AG20443 (cell line): Measurements from ENCODE around the gene RCAN3.

ENCODE experiments used
- DNase-seq: peaks from one replicate; pipeline ENCODE4 v3.0.0; 2012; ENCODE audit warnings: low spot score, mixed read lengths

The RCAN3 gene

DNA sequence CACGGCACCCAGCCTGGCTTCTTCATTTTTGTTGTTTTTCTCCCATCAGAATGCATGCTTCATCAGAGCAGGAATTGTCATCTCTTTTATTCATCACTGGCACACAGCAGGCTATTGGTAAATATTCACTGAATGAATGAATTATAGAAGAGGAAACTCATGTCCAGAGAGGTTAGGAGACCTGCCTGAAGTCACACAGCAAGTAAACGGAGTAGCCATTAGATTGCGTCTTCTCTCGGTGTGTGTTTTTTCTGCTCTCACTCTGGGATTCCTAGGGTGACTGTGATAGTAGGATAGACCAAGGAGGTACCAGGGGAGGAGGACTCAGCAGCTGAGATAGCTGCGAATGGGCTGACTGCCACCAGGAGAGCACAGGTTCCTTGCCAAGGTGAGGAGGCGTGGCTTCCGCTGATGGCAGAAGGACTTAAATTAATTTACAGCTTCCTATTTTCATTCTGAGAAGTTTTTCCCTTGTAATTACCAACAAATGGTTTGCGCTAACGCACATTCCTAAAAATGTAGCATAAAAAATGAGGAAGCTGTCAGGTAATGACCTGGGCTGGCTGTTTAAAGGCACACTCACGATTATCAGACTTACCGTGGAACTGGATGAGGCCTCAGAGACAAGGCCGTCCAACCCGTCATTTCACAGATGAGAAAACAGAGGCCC is 48.8 kb downstream of the RCAN3 start:
- no peak for DNase-seq

DNA sequence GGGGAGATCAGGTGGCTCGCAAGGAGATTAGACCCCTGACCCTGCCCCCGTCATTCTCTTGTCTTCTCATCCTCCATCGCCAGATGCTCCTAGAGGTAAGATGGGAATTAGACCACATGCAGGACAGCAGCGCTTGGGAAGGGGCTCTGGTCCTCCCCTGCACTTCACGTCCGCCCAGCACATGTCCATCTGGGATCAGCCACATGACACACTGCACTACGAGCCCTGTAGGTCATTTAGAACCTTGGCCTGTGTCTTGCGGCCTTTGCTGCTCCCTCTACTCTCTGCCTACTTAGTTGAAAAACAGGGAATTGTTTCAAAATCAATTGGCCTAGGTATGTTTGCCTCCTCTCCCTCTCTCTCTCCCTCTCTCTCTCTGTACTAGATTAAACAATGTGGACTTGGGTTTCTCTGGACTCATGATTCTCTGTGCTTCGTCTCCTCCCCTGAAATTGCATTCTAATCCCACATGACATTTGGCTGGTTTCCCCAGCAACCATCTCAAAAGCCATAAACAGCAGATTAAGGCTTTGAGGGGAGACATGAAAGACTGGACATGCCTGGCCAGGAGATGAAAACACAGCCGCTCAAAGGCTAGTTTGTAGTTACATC is 49.4 kb downstream of the RCAN3 start:
- no peak for DNase-seq

DNA sequence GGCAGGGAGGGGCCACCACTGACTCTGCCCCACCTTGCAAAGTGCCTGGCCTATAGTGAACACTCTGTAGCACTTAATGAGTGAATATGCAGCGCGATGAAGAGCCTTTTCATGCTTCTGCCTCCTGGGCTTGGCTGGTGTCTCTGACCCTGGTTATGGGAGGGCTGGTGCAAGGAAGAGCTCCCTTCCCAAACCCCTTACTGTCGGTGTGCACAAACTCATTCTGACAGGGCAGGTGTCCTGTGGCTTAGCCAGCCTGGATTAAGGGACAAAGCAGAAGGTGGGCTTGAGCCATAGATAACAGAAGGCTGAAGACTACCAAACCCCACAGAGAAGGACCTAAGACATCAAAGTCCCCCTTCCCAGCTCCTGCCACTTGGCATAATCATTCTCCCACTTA is 51.3 kb downstream of the RCAN3 start:
- DNase-seq: no peak

DNA sequence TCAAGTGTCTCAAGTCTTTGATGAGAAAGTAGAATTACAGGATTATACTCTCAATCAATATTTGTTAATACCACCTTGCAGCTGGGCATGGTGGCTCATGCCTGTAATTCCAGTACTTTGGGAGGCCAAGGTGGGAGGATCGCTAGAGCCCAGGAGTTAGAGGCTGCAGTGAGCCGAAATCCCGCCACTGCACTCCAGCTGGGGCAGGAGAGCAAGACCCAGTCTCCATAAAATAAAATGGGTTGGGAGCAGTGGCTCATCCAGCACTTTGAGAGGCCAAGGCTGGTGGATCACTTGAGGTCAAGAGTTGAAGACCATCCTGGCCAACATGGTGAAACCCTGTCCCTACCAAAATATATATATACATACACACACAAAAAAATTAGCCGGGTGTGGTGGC is 52.1 kb downstream of the RCAN3 start:
- no peak for DNase-seq

DNA sequence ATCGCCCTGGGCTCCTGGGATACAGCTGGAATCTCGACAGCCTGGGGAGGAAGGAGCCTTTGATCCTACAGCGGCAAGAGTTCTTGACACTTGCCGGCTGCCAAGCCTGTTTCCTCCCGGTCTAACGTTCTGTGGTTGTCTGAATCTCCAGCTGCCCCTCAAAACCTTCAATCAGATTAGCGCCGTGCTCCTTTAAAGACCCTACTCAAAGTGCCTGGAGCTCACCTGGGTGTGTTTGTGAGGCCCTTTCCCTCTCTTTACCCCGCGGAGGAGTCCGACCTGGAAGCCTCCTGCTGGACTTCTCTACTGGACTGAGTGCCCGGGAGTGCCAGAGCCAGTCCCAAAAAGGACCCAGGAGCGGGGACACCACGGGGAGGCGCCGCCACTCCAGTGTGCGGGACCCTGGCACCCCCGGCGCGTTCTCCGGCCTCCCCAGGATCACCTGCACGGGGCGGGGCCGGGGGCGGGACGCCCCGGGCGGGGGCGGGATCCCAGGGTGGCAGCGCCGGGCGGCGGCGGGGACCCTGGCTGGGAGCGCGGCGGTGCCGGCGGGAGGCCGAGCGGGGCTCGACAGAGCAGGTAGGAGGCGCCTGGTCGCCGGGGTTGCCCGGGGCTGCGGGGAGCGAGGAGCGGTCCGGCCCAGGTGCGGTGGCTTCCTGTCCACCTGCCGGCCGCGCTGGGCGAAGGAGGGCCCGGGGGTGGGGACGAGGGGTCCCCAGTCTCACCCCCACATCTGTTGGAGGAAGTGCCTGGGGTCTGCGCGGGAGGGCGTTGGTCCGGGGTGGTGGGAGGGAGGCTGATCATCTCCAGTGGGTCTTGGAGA is 53.2 kb downstream of the RCAN3 start, which contains the start of gene NCMAP:
Gene NCMAP, plus strand, starts transcription at position 497 of the 823 bp plus-strand sequence. CDS start 39,344 bp downstream, outside the sequence.
- DNase-seq: no peak

DNA sequence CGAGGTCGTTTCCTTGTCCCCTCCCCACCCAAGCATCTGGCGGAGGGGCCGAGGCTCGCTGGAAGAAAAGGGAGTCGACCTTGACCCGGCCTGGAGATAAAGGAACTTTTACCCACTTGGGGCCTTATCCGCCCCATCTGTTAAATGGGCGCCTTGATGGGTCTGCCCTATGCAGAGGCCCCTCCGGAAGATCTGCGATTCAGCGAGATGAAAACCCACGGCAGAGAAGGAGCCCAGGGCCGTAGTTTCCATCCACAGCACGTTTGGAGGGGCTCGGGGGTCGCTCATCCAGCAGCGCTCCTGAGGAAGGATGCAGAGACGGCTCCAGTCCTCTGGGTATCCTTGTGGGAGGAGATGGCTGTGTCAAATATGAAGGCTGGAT is 53.8 kb downstream of the RCAN3 start:
- no peak for DNase-seq

DNA sequence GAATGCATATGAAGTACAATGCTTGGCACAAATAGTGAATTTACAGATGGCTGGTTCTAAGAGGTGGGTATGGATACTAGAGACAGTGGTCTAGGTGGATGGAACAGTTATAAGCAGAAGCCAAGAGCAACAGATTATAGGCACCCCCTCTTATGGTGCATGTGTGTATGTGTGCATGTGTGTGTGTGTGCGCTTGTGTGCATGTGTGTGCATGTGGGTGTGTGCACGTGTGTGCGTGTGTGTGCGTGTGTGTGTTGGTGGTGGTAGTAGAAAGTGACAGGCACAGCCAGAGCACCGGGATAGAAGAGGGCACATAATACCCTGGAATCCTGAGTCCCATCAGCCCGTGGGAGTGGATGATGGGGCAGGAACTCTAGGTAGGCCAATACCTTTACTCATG is 54.6 kb downstream of the RCAN3 start:
- DNase-seq: no peak

DNA sequence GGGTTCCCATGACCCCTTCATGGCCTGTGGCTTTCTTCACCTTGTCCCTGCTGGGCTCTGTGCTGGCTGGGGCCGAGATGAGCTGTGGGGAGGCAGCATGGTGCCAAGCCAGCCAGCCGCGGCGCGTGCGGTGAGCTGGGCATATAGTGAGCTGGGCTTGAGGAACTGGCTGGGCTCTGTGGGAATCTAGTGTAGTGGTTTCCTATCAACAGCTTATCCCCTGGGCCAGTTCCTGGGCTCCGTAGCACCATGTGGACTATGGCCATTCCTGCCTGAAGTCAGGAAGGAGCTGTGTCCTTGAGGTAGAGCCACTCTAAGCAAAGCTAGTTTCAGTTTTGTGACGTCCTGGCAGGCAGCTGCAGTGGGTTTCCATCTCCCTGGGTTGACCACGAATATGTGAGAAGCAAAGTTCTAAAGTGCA is 55.1 kb downstream of the RCAN3 start:
- no peak for DNase-seq

DNA sequence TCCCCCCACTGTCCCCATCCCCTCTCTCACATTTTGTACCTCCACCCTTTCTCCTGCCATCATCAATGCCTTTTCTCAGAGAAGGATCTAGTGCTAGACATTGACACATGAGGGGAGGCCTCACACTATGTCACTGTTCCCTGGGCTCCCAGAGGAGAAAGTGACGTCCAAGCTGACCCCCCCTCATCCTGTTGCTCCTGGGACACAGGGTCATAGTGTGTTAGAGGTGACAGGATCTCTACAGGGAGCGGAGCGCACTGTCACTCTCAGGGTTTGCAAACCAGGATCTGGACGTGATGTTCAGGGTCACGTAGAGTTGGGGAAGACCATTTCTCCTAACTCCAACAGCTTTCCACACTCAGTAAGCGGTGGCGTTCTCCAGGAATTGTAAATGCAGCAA is 55.8 kb downstream of the RCAN3 start:
- DNase-seq: no peak

DNA sequence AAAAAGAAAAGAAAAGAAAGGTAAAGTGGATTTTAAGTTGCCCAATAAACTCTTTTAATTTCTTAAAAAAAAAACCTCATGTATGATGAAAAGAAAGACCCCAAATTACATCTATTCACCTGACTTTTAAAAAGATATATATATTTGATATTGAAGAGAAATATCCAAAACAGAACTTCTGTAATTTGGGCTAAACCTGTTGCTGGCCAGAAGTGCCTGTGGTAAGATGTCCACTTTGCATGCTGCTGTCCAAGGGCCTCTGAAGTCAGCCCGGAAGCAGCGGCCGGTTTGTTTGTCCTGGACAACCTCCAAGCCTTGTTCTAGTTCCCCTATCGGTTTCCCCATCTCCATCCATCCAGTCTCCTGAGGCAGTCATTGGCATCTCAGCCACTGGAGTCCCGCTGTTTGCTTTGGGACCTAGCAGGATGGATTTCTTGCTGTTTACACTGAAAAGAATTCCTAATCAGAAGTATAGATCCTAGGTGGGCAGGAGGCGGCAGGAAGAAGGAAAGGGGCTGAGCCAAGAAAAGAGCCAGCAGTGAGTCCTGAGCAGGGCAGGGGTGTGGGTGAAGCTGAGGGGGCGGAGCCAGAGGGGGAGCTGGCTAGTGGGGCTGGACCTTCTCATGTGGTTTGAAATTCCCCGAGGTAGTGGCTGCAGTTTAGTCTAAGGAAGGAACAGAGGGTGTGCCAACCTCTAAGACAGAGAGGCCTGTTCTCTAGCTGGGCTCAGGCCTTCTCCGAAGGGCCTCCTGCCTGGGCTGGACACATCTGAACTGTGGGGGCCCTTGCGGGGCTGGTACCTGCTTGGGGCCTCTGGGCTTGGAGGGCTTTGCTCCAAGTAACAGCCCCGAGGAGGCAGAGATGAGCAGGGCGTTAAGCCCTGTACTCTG is 56.5 kb downstream of the RCAN3 start:
- peak; percentile 66 for DNase-seq

DNA sequence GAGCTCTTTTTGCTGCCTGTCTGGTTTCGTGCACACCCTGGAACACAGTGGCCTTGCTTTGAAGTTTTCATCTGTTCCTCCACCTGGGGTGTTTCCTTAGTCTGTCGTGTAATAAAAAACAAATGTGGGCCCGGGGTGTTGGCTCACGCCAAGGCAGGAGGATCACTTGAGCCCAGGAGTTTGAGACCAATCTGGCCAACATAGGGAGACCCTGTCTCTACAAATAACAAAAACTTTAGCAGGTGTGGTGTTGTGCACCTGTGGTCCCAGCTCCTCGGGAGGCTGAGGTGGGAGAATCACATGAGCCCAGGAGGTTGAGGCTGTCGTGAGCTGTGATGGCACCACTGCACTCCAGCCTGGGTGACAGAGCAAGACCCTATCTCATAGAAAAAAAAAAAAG is 57.7 kb downstream of the RCAN3 start:
- DNase-seq: no peak

DNA sequence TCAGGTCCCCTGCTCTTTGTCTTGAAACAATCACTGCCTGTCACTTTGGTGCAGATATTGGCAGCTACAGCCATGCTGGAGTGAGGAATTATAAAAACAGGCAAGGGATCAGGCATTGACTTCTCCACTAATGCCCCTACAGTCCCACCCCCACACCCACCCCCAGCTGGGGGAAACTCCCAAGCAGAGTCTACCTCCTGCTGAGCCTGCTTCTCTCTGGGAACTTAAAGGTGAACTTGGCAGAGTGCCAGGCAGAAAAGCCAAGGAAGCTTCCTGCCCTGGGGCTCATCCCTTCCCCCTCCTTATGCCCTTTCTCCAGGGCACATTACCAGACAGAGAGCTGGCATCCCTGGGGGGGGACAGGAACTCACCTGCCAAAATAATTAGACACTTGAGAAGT is 60.0 kb downstream of the RCAN3 start:
- DNase-seq: no peak

DNA sequence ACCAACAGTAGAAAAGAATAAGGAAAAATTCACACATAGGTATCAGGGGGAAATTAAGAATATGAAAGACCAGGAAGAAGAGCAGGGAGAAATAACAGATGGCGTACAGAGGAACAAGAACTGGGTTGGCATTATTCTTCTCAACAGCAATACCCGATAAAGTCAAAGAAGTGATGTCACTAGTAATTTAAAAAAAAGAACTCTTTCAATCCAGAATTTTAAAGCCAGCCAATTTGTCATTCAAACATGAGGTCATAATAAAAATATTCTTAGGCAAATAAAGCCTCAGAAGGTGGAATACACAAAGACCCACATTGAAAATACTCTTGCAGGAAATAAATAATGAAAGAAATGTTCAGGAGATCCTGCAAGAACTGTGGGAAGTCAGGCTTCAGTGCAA is 62.1 kb downstream of the RCAN3 start:
- DNase-seq: no peak

DNA sequence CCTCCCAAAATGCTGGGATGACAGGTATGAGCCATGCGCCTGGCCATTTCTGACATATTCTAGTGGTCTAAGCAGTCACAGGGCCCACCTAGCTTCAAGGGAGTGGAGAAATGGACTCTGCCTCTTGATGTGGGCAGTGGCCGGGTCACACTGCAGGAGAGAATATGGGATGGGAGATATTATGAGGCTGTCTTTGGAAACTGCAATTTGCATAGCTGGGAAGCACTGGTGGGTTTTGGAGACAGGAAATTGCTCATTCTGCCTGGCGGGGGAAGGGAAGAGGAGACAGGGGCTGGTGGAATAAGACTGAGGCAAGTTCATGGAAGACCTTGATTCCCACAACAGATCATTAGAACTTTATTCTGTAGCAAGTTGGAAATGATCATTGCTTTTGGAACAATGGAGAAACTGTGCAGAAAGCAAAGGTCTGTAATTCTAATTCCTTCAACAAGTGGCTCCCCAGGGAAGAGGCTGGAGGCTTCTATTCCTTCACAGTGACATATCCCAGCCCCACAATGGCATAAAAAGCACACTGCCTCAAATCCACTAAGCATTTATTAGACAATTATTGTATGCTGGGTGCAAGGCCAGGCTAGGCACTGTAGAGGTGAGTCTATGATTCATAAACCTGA is 63.7 kb downstream of the RCAN3 start:
- no peak for DNase-seq

DNA sequence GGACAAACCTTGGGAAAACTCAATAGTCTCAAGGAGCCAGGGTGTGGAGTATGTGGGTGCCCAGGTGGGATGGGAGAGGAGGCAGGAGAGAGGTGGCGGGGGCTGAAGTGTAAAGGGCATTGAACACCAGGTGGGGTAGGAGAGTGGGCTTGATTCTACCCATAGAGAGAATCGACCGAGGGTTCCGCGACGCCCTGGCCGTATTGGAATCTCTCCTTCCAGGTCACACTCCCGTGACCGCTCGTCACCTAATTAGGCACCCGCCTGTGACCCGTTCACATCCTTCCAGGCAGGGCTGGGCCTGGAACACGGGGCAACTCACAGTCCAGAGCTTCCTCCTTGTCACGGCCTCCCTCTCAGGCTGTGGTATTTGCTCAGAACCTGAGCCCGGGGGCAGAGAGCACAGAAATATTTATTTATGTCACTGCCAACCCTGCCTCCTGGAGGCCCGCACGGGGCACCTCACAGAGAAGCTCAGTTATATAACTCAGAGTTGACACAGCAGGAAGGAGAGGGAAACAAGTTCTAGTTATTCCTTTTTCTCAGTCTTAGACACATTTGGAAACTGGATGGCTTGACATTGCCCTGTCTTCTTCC is 65.3 kb downstream of the RCAN3 start:
- DNase-seq: no peak

DNA sequence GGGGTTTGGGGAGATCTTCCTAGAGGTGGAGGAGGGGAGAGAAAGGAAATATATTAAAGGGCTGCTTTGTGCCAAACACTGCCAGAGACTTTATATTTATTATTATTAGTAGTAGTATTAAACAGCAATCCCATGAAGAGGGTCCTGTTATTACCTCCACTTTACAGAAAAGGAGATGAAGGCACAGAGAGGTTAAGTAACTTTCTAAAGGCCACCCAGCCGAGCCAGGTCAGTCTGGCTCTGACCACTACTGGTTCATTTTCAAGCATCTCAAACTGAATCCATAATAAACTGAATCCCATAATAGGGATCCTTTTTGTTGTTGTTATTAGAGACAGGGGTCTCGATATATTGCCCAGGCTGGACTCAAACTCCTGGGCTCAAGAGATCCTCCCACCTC is 65.8 kb downstream of the RCAN3 start:
- DNase-seq: no peak

DNA sequence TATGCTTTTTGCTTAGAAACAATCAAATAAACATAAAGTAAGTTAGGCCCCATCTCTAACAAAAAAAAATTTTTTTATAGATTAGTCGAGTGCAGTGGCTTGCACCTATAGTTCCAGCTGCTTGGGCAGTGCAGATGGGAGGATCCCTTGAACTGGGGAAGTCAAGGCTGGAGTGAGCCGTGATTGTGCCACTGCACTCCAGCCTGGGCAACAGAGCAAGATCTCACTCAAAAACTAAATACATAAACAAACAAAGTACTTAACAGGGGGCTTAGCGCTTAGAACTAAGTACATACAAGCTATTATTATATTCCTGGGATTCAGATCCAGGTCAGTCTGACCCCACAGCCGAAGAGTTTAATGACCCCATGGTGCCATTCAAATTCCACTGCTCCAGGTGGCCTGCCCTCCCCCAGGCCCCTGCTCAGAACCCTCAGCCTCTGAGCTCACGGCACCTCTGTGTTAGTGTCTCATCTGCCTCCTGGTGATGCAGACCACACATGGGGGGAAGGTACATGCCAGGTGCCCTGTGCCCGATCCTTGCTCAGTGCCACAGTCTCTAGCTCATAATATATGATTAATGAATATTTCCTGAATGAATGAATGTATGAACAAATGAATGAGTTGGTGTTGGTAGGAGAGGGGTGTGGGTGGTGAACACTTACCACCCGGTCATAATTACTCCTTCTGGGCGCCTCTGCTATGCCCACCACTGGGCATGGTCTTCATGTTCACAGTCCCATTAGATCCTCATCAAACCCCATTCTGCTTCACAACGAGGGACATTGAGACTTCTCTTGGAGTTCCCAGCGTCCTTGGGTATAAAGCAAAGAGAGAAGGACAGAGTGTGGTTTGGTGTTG is 67.9 kb downstream of the RCAN3 start:
- no peak for DNase-seq

DNA sequence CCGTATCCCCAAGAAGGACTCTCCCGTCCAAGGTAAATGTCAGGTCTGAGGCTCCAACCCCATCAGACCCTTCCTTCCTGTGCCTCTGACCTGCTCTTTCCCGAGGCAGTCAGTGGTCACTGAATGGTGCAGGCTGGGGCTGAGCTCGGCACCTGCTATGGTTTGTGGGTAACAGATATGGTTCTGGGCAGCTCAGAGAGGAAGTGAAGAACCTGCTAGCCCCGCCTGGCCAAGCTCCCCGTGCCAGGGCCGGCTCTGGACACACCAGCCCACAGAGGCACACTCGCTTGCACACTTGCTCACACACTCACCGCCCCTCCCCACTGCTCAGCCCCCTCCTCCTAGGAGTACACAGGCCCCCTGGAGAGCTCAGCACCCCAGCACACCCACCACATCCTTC is 69.7 kb downstream of the RCAN3 start:
- DNase-seq: no peak

DNA sequence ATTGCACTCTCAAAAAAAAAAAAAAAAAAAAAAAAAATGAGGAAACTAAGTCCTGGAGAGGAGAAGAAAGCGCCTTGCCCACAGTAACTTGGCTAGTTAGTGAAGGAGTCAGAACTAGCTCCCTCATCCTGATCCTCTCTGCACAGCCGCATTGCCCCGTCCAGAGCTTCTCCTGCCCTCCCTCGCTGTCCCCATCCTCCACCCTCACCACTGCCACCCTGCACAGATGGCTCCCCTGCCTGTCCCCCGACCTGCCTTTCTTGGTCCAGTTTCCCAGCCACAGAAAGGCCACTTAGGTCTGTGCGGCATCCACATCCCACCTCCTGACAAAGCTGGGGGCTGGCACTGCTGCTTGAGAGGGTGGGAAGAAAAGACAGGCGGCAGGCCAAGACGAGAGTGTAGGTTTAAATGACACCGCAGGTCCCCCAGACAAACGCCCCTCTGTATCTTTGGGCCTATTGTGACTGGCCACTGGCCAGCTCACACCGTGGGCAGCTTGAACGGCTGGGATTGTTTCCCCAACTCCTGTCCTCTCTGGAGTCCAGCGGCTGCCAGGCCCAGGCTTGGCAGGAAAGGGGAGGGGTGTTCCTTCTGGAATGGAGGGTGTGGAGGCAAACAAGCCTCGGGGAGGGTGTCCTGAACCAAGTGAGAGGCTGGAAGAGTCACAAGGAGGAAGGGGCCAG is 73.4 kb downstream of the RCAN3 start:
- DNase-seq: no peak

DNA sequence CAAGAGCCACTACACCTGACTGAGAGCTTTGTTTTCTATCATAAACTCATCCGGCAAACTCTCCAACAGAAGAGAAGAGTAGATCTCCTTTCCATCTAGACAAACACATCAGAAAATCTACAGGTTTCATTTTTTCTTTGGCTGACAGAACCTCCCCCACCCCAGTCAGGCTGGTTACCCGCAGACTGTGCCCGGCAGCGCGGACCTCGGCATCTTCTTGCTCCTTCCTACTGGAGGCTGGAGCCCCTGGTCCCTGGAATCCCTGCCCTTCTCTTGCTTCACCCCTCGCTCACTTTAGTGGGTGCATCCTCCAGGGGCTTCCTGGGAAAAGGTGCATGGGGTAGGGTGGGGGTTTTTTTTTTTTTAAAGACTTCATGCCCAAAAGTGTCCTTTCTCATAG is 76.2 kb downstream of the RCAN3 start:
- no peak for DNase-seq
